OCI-LY3 (cell line): Measurements from ENCODE around the gene ARMH2.

ENCODE experiments used
- H2AFZ ChIP-seq: fragments of 200-600, 300-600 bp; shearing (Covaris generic); 2 replicates; pipeline ENCODE4 v1.6.0; 2014; ENCODE audit warnings: antibody characterized with exemption, low read depth, low read length
- H3K27ac ChIP-seq: fragments of 200-600, 300-600 bp; sonication (generic); 2 replicates; pipeline ENCODE4 v1.5.1; 2014; ENCODE audit warnings: mild to moderate bottlenecking, low read length, moderate library complexity, mixed read lengths
- H3K27me3 ChIP-seq: fragments of 200-600, 300-600 bp; sonication (generic); 2 replicates; pipeline ENCODE4 v1.6.1; 2014; ENCODE audit warnings: low read depth, low read length, mixed read lengths
- H3K36me3 ChIP-seq: fragments of 200-600, 300-600 bp; sonication (generic); replicated peaks from 2 replicates; pipeline ENCODE3; 2014; ENCODE audit warnings: low read depth, low read length, mixed read lengths
- H3K4me1 ChIP-seq: fragments of 300-600, 200-600 bp; sonication (generic); 2 replicates; pipeline ENCODE4 v1.6.1; 2014; ENCODE audit warnings: low read length, mixed read lengths
- H3K4me2 ChIP-seq: fragments of 200-600, 300-600 bp; sonication (generic); 2 replicates; pipeline ENCODE4 v1.6.1; 2014; ENCODE audit warnings: low read length, mixed read lengths
- H3K4me3 ChIP-seq: fragments of 300-600, 200-600 bp; sonication (generic); 2 replicates; pipeline ENCODE4 v1.5.1; 2014; ENCODE audit warnings: antibody characterized with exemption, mild to moderate bottlenecking, low read length, moderate library complexity
- H3K79me2 ChIP-seq: fragments of 300-600, 200-600 bp; shearing (Covaris generic); 2 replicates; pipeline ENCODE4 v1.6.1; 2014; ENCODE audit warnings: mild to moderate bottlenecking, low read length, mixed read lengths
- H3K9ac ChIP-seq: fragments of 300-600, 200-600 bp; shearing (Covaris generic); 2 replicates; pipeline ENCODE4 v1.6.0; 2014; ENCODE audit warnings: mild to moderate bottlenecking, low read length, moderate library complexity
- H3K9me3 ChIP-seq: fragments of 200-600, 300-600 bp; shearing (Covaris generic); 2 replicates; pipeline ENCODE4 v1.6.1; 2014; ENCODE audit warnings: low read length, mixed read lengths; ENCODE audit not compliant: insufficient read depth
- H4K20me1 ChIP-seq: fragments of 200-600, 300-600 bp; sonication (generic); 2 replicates; pipeline ENCODE4 v1.6.1; 2016; ENCODE audit warnings: low read length, mixed read lengths; ENCODE audit not compliant: insufficient read depth
- EZH2phosphoT487 ChIP-seq: fragments of 200-600 bp; shearing (Covaris generic); IDR thresholded peaks from 2 replicates; pipeline ENCODE4 v1.6.1; 2018; ENCODE audit warnings: antibody characterized with exemption, mixed run types, low read depth
- TF ChIP-seq, protein P1 (sequence below): fragments of 200-600, 300-600 bp; sonication (generic); IDR thresholded peaks from 2 replicates; pipeline ENCODE4 v1.5.1; 2014; ENCODE audit warnings: antibody characterized with exemption, low read length, low read depth

ARMH2 gene

GRCh38 chr6:24825130-24825630 lies 26.5 kb upstream of the ARMH2 start:
- no peaks in the 10 kb centered on the region for H3K27me3 ChIP-seq
- H3K4me1 ChIP-seq, result no peaks in the 10 kb centered on the region
- H3K79me2 ChIP-seq, result no peaks in the 10 kb centered on the region
- TF ChIP-seq, protein P1, sequence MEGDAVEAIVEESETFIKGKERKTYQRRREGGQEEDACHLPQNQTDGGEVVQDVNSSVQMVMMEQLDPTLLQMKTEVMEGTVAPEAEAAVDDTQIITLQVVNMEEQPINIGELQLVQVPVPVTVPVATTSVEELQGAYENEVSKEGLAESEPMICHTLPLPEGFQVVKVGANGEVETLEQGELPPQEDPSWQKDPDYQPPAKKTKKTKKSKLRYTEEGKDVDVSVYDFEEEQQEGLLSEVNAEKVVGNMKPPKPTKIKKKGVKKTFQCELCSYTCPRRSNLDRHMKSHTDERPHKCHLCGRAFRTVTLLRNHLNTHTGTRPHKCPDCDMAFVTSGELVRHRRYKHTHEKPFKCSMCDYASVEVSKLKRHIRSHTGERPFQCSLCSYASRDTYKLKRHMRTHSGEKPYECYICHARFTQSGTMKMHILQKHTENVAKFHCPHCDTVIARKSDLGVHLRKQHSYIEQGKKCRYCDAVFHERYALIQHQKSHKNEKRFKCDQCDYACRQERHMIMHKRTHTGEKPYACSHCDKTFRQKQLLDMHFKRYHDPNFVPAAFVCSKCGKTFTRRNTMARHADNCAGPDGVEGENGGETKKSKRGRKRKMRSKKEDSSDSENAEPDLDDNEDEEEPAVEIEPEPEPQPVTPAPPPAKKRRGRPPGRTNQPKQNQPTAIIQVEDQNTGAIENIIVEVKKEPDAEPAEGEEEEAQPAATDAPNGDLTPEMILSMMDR, result no peak
- TF ChIP-seq EZH2phosphoT487, result no peak
- no peak overlapping the region for H3K4me2 ChIP-seq
- peaks cover 50% of the 10 kb centered on the region for H3K36me3 ChIP-seq
- H4K20me1 ChIP-seq, result peaks cover 7% of the 10 kb centered on the region; the same call in 1 of the 2 replicates
- H3K9me3 ChIP-seq, result no peaks in the 10 kb centered on the region
- no peak overlapping the region for H3K9ac ChIP-seq
- no peak overlapping the region for H3K27ac ChIP-seq
- no peak overlapping the region for H3K4me3 ChIP-seq
- no peak overlapping the region for H2AFZ ChIP-seq

DNA sequence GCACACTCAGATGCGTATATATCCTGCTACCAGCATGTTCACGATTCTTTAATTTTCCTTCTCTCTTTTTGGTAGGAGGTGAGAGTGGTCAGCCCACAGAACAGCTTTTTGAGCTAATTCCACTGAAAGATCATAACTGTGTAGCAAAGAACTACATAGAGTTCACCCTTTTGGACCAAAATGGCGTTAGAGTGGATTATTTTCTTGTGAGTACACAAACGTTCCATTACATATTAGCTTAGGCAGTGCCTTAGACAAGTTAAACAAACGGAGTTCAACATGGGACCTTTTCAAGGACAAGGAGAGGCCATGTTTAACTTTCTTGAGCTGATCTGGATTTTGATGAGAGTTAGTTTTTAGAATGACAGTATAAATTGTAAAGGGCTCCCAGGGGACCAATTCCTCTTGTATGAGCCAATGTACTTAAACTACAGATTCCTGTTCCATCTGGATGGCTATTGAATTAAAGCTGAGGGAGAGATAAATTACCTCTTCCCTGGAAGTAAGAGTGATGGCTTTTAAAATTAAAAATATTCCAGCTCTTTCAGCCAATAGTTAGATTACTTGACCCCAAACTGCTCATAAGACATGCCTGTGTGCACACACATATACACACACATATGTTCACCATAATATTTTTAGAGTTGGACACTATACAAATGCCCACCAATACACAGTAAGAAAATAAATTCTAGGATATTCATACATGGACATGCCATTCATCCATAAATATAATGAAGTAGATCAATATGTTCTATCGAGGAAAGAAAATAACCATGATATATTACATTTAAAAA lies 25.6 kb upstream of the ARMH2 start:
- H3K36me3 ChIP-seq, result peaks cover 50% of the 10 kb centered on the region
- H3K27me3 ChIP-seq, result no peaks in the 10 kb centered on the region
- no peak for TF ChIP-seq EZH2phosphoT487
- TF ChIP-seq, protein P1, result no peak
- H3K4me1 ChIP-seq, result no peaks in the 10 kb centered on the region
- no peak overlapping the region for H3K4me3 ChIP-seq
- H3K9ac ChIP-seq, result no peak overlapping the region
- no peak overlapping the region for H3K27ac ChIP-seq
- no peaks in the 10 kb centered on the region for H3K79me2 ChIP-seq
- no peak overlapping the region for H2AFZ ChIP-seq
- H3K9me3 ChIP-seq, result no peaks in the 10 kb centered on the region
- H4K20me1 ChIP-seq, result peaks cover 7% of the 10 kb centered on the region; the same call in 1 of the 2 replicates
- H3K4me2 ChIP-seq, result no peak overlapping the region

- peaks cover 58% of the 10 kb centered on the region for H3K36me3 ChIP-seq
- TF ChIP-seq EZH2phosphoT487, result no peak
- TF ChIP-seq, protein P1, result no peak
Measured at GRCh38 chr6:24823185-24823584, 24.5 kb upstream of the ARMH2 start.

GRCh38 chr6:24822696-24823095 lies 24.0 kb upstream of the ARMH2 start:
- no peak for TF ChIP-seq EZH2phosphoT487
- Histone ChIP-seq H3K4me1 (no peaks in the 10 kb centered on the region), H3K27me3 (no peaks in the 10 kb centered on the region), H3K9ac (no peak overlapping the region), H3K27ac (no peak overlapping the region), H3K9me3 (no peaks in the 10 kb centered on the region), H2AFZ (no peak overlapping the region), H4K20me1 (peaks cover 7% of the 10 kb centered on the region; the same call in 1 of the 2 replicates), H3K79me2 (no peaks in the 10 kb centered on the region), H3K4me3 (no peak overlapping the region), H3K36me3 (peaks cover 55% of the 10 kb centered on the region), H3K4me2 (no peak overlapping the region)

More at GRCh38 chr6:24823185-24823584, 24.5 kb upstream of the ARMH2 start:
- Histone ChIP-seq H3K79me2 (no peaks in the 10 kb centered on the region), H3K27me3 (no peaks in the 10 kb centered on the region), H3K9me3 (no peaks in the 10 kb centered on the region), H3K27ac (no peak overlapping the region), H3K4me1 (no peaks in the 10 kb centered on the region), H3K9ac (no peak overlapping the region), H4K20me1 (peaks cover 7% of the 10 kb centered on the region; the same call in 1 of the 2 replicates), H3K4me2 (no peak overlapping the region), H3K4me3 (no peak overlapping the region), H2AFZ (no peak overlapping the region)
